H1 (cell line): Measurements from ENCODE around the gene CANX. TPM values are rescaled to one million over a fixed set of nuclear protein-coding genes. Genes with fewer than 3 reads are reported as not detected.

Source experiments
- CTCF ChIA-PET: fragments of 300-600 bp; sonication (Branson Sonifier 250); formaldehyde crosslinking; loops from one replicate; lab custom pipeline; 2021; ENCODE audit not compliant: partially characterized antibody; lab: Charles Lee
- POLR2A ChIA-PET: fragments of 300-600 bp; sonication (Branson Sonifier 250); formaldehyde crosslinking; loops from one replicate; lab custom pipeline; 2021; ENCODE audit warnings: inconsistent platforms; ENCODE audit not compliant: partially characterized antibody; lab: Charles Lee
- DNase-seq, 2 experiments: peaks; one replicate each; pipeline versions ENCODE4 v3.0.0 to v3.0.0-alpha.2; 2010 to 2022; ENCODE audit warnings: low spot score in 2 of 2, low read depth in 1 of 2, mixed read lengths in 1 of 2
- FAIRE-seq: peaks from 2 replicates; lab custom pipeline; 2011; peaks lifted over from hg19 to GRCh38; lab: Jason Lieb, UNC
- H2AFZ ChIP-seq: 2 replicates; pipeline ENCODE4 v1.8.1; 2012; ENCODE audit warnings: low read length, inconsistent platforms
- H2AK5ac ChIP-seq: 2 replicates; pipeline ENCODE4 v1.6.1; 2013; ENCODE audit warnings: low read depth, low read length
- H2BK120ac ChIP-seq: replicated peaks from 2 replicates; pipeline ENCODE3; 2013; ENCODE audit warnings: low read depth, low read length, inconsistent platforms
- H2BK12ac ChIP-seq: 2 replicates; pipeline ENCODE4 v1.6.1; 2013; ENCODE audit warnings: low read depth, low read length
- H2BK15ac ChIP-seq: 2 replicates; pipeline ENCODE4 v1.6.1; 2013; ENCODE audit warnings: low read length
- H2BK20ac ChIP-seq: 2 replicates; pipeline ENCODE4 v1.6.1; 2013; ENCODE audit warnings: low read length
- H2BK5ac ChIP-seq: 2 replicates; pipeline ENCODE4 v1.6.1; 2013; ENCODE audit warnings: low read depth, low read length
- H3K14ac ChIP-seq: 2 replicates; pipeline ENCODE4 v1.6.1; 2013; ENCODE audit warnings: inconsistent platforms; ENCODE audit not compliant: insufficient read length
- H3K18ac ChIP-seq: 2 replicates; pipeline ENCODE4 v1.6.1; 2013; ENCODE audit warnings: low read length; ENCODE audit errors: extremely low read depth
- H3K23ac ChIP-seq: 2 replicates; pipeline ENCODE4 v1.6.1; 2013; ENCODE audit warnings: inconsistent platforms; ENCODE audit not compliant: insufficient read length
- H3K23me2 ChIP-seq: 2 replicates; pipeline ENCODE4 v1.6.1; 2013; ENCODE audit warnings: low read depth, low read length
- H3K27ac ChIP-seq: 2 replicates; pipeline ENCODE4 v1.6.1; 2011; ENCODE audit warnings: low read depth, low read length, inconsistent platforms
- H3K27me3 ChIP-seq, 4 experiments: replicated peaks in 1 of 4; 1 replicate in 1 of 4; 2 replicates in 3 of 4; pipeline versions ENCODE4 v1.6.1 to v1.8.1; 2011 to 2013; ENCODE audit warnings: low read length in 3 of 4, mild to moderate bottlenecking in 3 of 4, inconsistent platforms in 2 of 4, mixed read lengths in 2 of 4, moderate library complexity in 1 of 4; ENCODE audit not compliant: control insufficient read depth in 3 of 4, insufficient read depth in 3 of 4; ENCODE audit errors: extremely low read depth in 1 of 4
- H3K36me3 ChIP-seq, 4 experiments: 2 replicates each; pipeline versions ENCODE4 v1.6.1 to v1.8.1; 2011 to 2013; ENCODE audit warnings: mild to moderate bottlenecking in 4 of 4, low read length in 3 of 4, moderate library complexity in 2 of 4, control low read depth in 1 of 4, inconsistent platforms in 1 of 4; ENCODE audit not compliant: insufficient read depth in 4 of 4, control insufficient read depth in 2 of 4
- H3K4ac ChIP-seq: replicated peaks from 2 replicates; pipeline ENCODE3; 2013; ENCODE audit warnings: low read length, low read depth, mixed read lengths, inconsistent platforms; ENCODE audit not compliant: insufficient read length
- H3K4me1 ChIP-seq, 4 experiments: replicated peaks in 1 of 4; 1 replicate in 1 of 4; 2 replicates in 3 of 4; pipeline versions ENCODE4 v1.6.1 to v1.8.1; 2011 to 2013; ENCODE audit warnings: low read length in 3 of 4, inconsistent platforms in 2 of 4, mixed read lengths in 1 of 4; ENCODE audit not compliant: insufficient read depth in 4 of 4, control insufficient read depth in 3 of 4
- H3K4me2 ChIP-seq, 2 experiments: 2 replicates each; pipeline versions ENCODE4 v1.6.1 to v1.8.1; 2011 to 2013; ENCODE audit warnings: low read depth in 2 of 2, low read length in 2 of 2, control low read depth in 1 of 2, inconsistent platforms in 1 of 2, mild to moderate bottlenecking in 1 of 2; ENCODE audit not compliant: insufficient read depth in 1 of 2
- H3K4me3 ChIP-seq, 4 experiments: fragments of 200-600, 300-600 bp in 1 of 4; sonication (generic), shearing (Covaris generic), sonication (Bioruptor Twin) in 1 of 4; 2 replicates each; pipeline versions ENCODE4 v1.5.1 to v1.8.1; 2011 to 2016; ENCODE audit warnings: low read length in 4 of 4, low read depth in 3 of 4, control low read depth in 2 of 4, inconsistent platforms in 2 of 4, mild to moderate bottlenecking in 2 of 4, mixed read lengths in 1 of 4, moderate library complexity in 1 of 4; ENCODE audit not compliant: insufficient read depth in 2 of 4; ENCODE audit errors: extremely low read depth in 1 of 4
- H3K56ac ChIP-seq: replicated peaks from 2 replicates; pipeline ENCODE3; 2013; ENCODE audit warnings: low read depth, mild to moderate bottlenecking, mixed read lengths, low read length, inconsistent platforms; ENCODE audit not compliant: insufficient read length
- H3K79me1 ChIP-seq: 2 replicates; pipeline ENCODE4 v1.6.1; 2013; ENCODE audit warnings: low read depth, low read length, control low read depth
- H3K79me2 ChIP-seq, 2 experiments: 2 replicates each; pipeline versions ENCODE4 v1.6.1 to v1.8.1; 2012 to 2013; ENCODE audit warnings: low read length in 2 of 2, mild to moderate bottlenecking in 2 of 2, inconsistent platforms in 1 of 2; ENCODE audit not compliant: insufficient read depth in 2 of 2, control insufficient read depth in 1 of 2
- H3K9ac ChIP-seq, 4 experiments: replicated peaks in 1 of 4; 1 replicate in 1 of 4; 2 replicates in 3 of 4; pipeline versions ENCODE4 v1.6.1 to v1.8.1; 2011 to 2013; ENCODE audit warnings: low read depth in 3 of 4, low read length in 3 of 4, control low read depth in 2 of 4, mild to moderate bottlenecking in 2 of 4, moderate library complexity in 2 of 4, inconsistent platforms in 1 of 4; ENCODE audit errors: extremely low read depth in 1 of 4
- H3K9me3 ChIP-seq, 2 experiments: 2 replicates each; pipeline versions ENCODE4 v1.6.1 to v1.8.1; 2012 to 2013; ENCODE audit warnings: mild to moderate bottlenecking in 2 of 2, moderate library complexity in 2 of 2, control low read depth in 1 of 2, inconsistent platforms in 1 of 2, low read depth in 1 of 2, low read length in 1 of 2, mixed read lengths in 1 of 2; ENCODE audit not compliant: insufficient read depth in 2 of 2
- H4K20me1 ChIP-seq, 2 experiments: replicated peaks in 1 of 2; 2 replicates each; pipeline versions ENCODE3 to v1.8.1; 2011 to 2013; ENCODE audit warnings: inconsistent platforms in 2 of 2, low read length in 2 of 2, mild to moderate bottlenecking in 1 of 2; ENCODE audit not compliant: insufficient read depth in 2 of 2, control insufficient read depth in 1 of 2
- H4K5ac ChIP-seq: 2 replicates; pipeline ENCODE4 v1.6.1; 2013; ENCODE audit warnings: low read length, low read depth, mixed read lengths, inconsistent platforms; ENCODE audit not compliant: insufficient read length
- H4K8ac ChIP-seq: 2 replicates; pipeline ENCODE4 v1.8.0; 2013; ENCODE audit warnings: mild to moderate bottlenecking, moderate library complexity, low read length, inconsistent platforms; ENCODE audit not compliant: insufficient read depth; ENCODE audit errors: extremely low read depth
- H4K91ac ChIP-seq: replicated peaks from 2 replicates; pipeline ENCODE3; 2013; ENCODE audit warnings: low read length, mixed read lengths, inconsistent platforms; ENCODE audit not compliant: insufficient read length
- CEBPB ChIP-seq: IDR thresholded peaks from 2 replicates; pipeline ENCODE4 v1.6.1; 2012; ENCODE audit warnings: low read depth, low read length
- JUN ChIP-seq: IDR thresholded peaks from 2 replicates; pipeline ENCODE4 v1.6.1; 2011; ENCODE audit warnings: low read depth, mild to moderate bottlenecking, improper control_type of control experiment, low read length
- WGBS, 2 experiments: shearing (Covaris generic) in 1 of 2; methylation state at CpG; one replicate each; pipeline versions ENCODE4 v1.1.6 to v1.1.7; 2013 to 2015; ENCODE audit warnings: low lambda C conversion rate in 2 of 2, mixed read lengths in 2 of 2, inconsistent platforms in 1 of 2, low coverage in 1 of 2, missing lambda C conversion rate in 1 of 2; ENCODE audit not compliant: insufficient replicate concordance in 2 of 2, insufficient coverage in 1 of 2, insufficient read length in 1 of 2; ENCODE audit errors: extremely low coverage in 1 of 2, missing lambda C conversion rate in 1 of 2; 5-methylcytosine and 5-hydroxymethylcytosine counted together
- polyA plus RNA-seq, 7 experiments: library from polyadenylated mRNA; depleted of rRNA in 3 of 7; stranded (reverse) in 5 of 7; unstranded in 2 of 7; fragments of >200 nt in 5 of 7; fragments of 200-250 nt in 2 of 7; gene quantifications; 1 replicate in 5 of 7; 2 replicates in 1 of 7; 4 replicates in 1 of 7; pipeline versions ENCODE4 v1.2.1 to v1.2.3, GENCODE V29; 2011 to 2013; ENCODE audit warnings: missing spikeins in 2 of 7, mixed read lengths in 2 of 7
- total RNA-seq: library from RNA; stranded (reverse); fragmentation: NEBNext Ultra II Directional; extraction: Animal tissue kit (Norgen Biotek cat#: 25700); gene quantifications from 2 replicates; pipeline ENCODE4 v1.2.1, GENCODE V29; 2021

The CANX gene
- total and polyA plus RNA-seq, 2 of the 8 experiments (the other 6 are each of a cell fraction or from before 2014, with no cell fraction given) = 136 to 691 TPM

DNA sequence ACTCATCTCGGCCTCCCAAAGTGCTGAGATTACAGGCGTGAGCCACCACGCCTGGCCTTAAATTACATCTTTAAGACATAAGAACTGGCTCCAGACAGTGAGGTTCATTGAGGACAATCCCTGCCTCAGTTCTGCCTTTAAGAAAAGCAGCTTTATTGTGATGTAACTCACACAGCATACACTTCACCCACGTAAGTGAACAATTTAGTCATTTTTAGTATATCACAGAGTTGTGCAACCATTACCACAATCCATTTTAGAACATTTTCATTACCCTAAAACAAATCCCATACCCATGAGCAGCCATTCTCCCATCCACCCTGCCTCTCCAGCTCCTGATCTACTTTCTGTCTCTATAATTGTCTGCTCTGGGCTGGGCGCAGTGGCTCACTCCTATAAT, 71.0 kb downstream of the CANX start:
- Histone ChIP-seq H3K4me3 (no peak overlapping the region), H2BK20ac (no peak overlapping the region), H2BK120ac (no peak overlapping the region), H2AFZ (no peak overlapping the region), H3K9ac (no peak overlapping the region), H3K79me2 (peaks cover 0 to 33% of the 10 kb centered on the region in 2 experiments; a peak in 2 of 4 replicates), H3K23ac (no peak overlapping the region), H3K27me3 (no peaks in the 10 kb centered on the region), H4K91ac (no peak overlapping the region), H3K79me1 (peaks cover 4% of the 10 kb centered on the region), H3K9me3 (no peaks in the 10 kb centered on the region)
- FAIRE-seq = no peak
- POLR2A ChIA-PET = interaction anchor here (2.3 kb wide), 1 partner anchor 11 kb away, joined by 8 read pairs; no protein-coding TSS in a partner anchor
- CTCF ChIA-PET = interaction anchor here (0.6 to 6.0 kb wide), 6 partner anchors 10 to 41 kb away, joined by 4 to 53 read pairs (median 7); partner anchors contain the start of gene LTC4S
- TF ChIP-seq JUN = no peak
- TF ChIP-seq CEBPB = peak; percentile 47; the same call in 1 of the 2 replicates
- TF ChIP-seq, all 59 proteins: peak for 1
- Histone ChIP-seq H3K14ac (no peak overlapping the region), H3K56ac (no peak overlapping the region), H4K5ac (no peak overlapping the region), H2BK15ac (no peak overlapping the region), H3K18ac (no peak overlapping the region), H4K8ac (no peak overlapping the region), H4K20me1 (peaks cover 2 to 20% of the 10 kb centered on the region in 2 experiments), H3K36me3 (peaks cover 29 to 74% (median 58%) of the 10 kb centered on the region in 4 experiments), H3K23me2 (no peaks in the 10 kb centered on the region), H2AK5ac (no peak overlapping the region), H3K27ac (no peak overlapping the region), H2BK5ac (no peak overlapping the region), H3K4ac (no peak overlapping the region), H2BK12ac (no peak overlapping the region), H3K4me2 (no peak overlapping the region), H3K4me1 (0 out of 7 replicates have a peak, but pooled peaks cover 0 to 2% (median 0%) of the 10 kb centered on the region in 4 experiments)
- DNase-seq = no peak
- 98% methylated on average over 5 of the region's 5 CpGs; no CpG with 5 or more reads in 1 of the 2 experiments for WGBS, 2 experiments
